Stomach (tissue), 9 donors: ENCODE results near the gene PLCL2. TPM values are rescaled to one million over a fixed set of nuclear protein-coding genes. Genes with fewer than 3 reads are reported as not detected.
A peak's percentile ranks its signal among the peaks of the same experiment; 100 is the strongest.

Experiments used
- DNase-seq, 2 donors: peaks; one replicate each; pipeline versions ENCODE4 v3.0.0 to v3.0.0-alpha.2; 2013 to 2019
- H3K27ac ChIP-seq, 5 donors: fragments of 200-600 bp in 4 of 5; sonication (generic) in 4 of 5; one replicate each; pipeline ENCODE4 v1.5.1; 2013 to 2019; ENCODE audit warnings: mild to moderate bottlenecking in 1 of 5, moderate library complexity in 1 of 5
- H3K27me3 ChIP-seq, 3 donors: fragments of 200-600 bp; sonication (generic); one replicate each; pipeline ENCODE4 v1.5.1; 2017 to 2019; ENCODE audit warnings: mixed run types in 1 of 3
- H3K36me3 ChIP-seq, 4 donors: fragments of 200-600 bp; sonication (generic); 1 replicate in 3 of 4; 2 replicates in 1 of 4; pipeline ENCODE4 v1.5.1; 2016 to 2019
- H3K4me1 ChIP-seq, 4 donors: fragments of 200-600 bp; sonication (generic); one replicate each; pipeline ENCODE4 v1.5.1; 2016 to 2019
- H3K4me3 ChIP-seq, 4 donors: fragments of 200-600 bp; sonication (generic) in 3 of 4; one replicate each; pipeline ENCODE4 v1.5.1; 2016 to 2019; ENCODE audit warnings: mild to moderate bottlenecking in 1 of 4
- H3K9me3 ChIP-seq, 4 donors: fragments of 200-600 bp; sonication (generic); one replicate each; pipeline ENCODE4 v1.5.1; 2016 to 2019
- CTCF ChIP-seq, 7 experiments: fragments of 450-650 bp in 4 of 7; fragments of 200-600 bp in 3 of 7; sonication (generic) in 3 of 7; IDR thresholded peaks; one replicate each; pipeline ENCODE4 v1.5.1; 2016 to 2019; ENCODE audit warnings: antibody characterized with exemption in 7 of 7, control low read depth in 2 of 7, mild to moderate bottlenecking in 1 of 7
- EP300 ChIP-seq: sonication (generic); formaldehyde crosslinking; IDR thresholded peaks from one replicate; pipeline ENCODE4 v1.6.1; 2017; ENCODE audit warnings: antibody characterized with exemption
- POLR2A ChIP-seq, 4 donors: fragments of 450-650 bp; IDR thresholded peaks; one replicate each; pipeline ENCODE4 v1.6.1; 2016; ENCODE audit warnings: antibody characterized with exemption in 4 of 4, control low read depth in 2 of 4, mild to moderate bottlenecking in 1 of 4, moderate library complexity in 1 of 4
- POLR2AphosphoS5 ChIP-seq, 3 donors: sonication (generic); formaldehyde crosslinking; IDR thresholded peaks; one replicate each; pipeline ENCODE4 v1.6.1; 2016; ENCODE audit warnings: antibody characterized with exemption in 3 of 3
- WGBS, 5 donors: extraction: QIAGEN DNeasy Blood & Tissue Kit in 3 of 5; methylation state at CpG; one replicate each; pipeline versions ENCODE4 v1.1.5 to v1.1.7; 2013 to 2018; 5-methylcytosine and 5-hydroxymethylcytosine counted together
- intact Hi-C: fragments of 100-400 bp; cut with DNase I; formaldehyde crosslinking; loops from one replicate; pipeline ENCODE4 v1.15.1; 2023; ENCODE audit warnings: low total_unique reads
- polyA plus RNA-seq, 3 donors: library from polyadenylated mRNA; stranded (reverse); fragments of 200-250 nt; gene quantifications; one replicate each; pipeline ENCODE4 v1.2.3, GENCODE V29; 2013
- total RNA-seq, 5 donors: library from RNA; depleted of rRNA; stranded (reverse); fragments of >200 nt; gene quantifications; one replicate each; pipeline versions ENCODE4 v1.1.0 to v1.2.3, GENCODE V29; 2014 to 2016
- donor health status: healthy with polysubstance abuse.
- donor health status: Bipolar disorder and iron deficiency.
- donor health status: healthy.

PLCL2 gene
- total and polyA plus RNA-seq, 8 donors = 1.0 to 34.9 (median 5.7) TPM

DNA sequence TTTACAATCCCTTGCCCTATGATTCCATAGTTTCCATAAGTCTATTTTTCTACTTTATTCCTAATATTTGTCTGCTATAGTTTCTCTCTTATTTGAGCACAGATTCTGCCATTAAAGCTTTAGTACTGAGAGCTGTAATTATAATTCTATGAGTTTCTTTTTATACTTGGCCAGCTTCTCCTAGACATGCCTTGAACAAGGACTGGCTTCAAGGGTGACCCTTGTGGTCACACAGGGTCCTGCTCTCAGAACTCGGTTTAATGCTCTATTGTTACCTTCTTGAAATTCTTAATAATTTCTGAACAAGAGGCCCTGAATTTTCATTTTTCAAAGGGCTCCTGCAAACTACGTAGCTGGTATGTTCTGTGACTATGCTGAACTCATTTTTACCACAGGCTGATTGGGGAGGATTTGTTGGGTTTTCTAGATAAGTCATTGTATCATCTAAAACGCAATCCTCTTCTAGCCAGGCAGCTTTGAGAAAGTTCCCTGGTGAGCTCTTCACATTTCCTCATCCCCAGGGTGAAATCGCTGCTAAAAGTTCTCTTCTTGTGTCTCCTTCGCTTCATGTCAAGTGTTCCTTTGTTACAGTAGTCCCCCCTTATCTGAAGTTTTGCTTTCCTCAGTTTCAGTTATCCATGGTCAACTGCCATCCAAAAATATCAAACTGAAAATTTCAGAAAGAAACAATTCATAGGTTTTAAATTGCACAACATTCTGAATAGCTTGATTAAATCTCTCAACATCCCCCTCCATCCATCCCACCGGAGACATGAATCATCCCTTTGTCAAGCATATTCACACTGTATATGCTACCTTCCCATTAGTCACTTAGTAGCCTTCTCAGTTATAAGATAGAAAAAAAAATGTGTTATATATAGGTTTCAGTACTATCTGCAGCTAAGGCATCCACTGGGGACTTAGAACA is 12.6 kb upstream of the PLCL2 start:
- DNase-seq = no peak
- Histone ChIP-seq H3K27me3 (no peaks in the 10 kb centered on the region), H3K9me3 (no peaks in the 10 kb centered on the region), H3K27ac (no peak overlapping the region), H3K36me3 (no peaks in the 10 kb centered on the region), H3K4me1 (peaks cover 0 to 7% (median 0%) of the 10 kb centered on the region in 4 donors), H3K4me3 (no peak overlapping the region)
- intact Hi-C loops = no loop called here
- 85 to 91% (median 87%) methylated on average over 6 of the region's 6 CpGs for WGBS, 5 donors
- TF ChIP-seq POLR2AphosphoS5 (IDR thresholded peaks at IDR 0.05) (no peak), CTCF (IDR thresholded peaks at IDR 0.05) (no peak), POLR2A (IDR thresholded peaks at IDR 0.05) (no peak), EP300 (no peak)

DNA sequence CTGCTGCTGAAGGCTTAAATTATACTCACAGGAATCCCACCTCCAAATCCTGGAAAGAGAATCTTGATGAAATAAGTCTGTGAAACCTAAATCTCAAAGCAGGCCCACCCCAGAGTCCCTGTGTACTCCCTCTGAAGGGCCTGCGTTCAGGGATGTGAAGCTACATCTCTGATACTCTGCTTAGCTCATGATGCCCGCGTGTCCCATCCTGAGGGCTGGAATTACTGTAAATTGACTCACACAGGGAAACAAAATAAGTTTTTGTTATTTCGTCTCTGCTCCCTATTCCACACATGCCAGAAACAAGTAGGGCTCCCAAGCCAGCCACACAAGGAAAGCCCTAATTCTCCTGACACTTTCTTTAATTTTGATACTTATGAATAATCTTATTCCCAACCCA is 10.9 kb upstream of the PLCL2 start:
- Histone ChIP-seq H3K4me3 (no peak overlapping the region), H3K4me1 (peaks cover 0 to 7% (median 0%) of the 10 kb centered on the region in 4 donors), H3K36me3 (no peaks in the 10 kb centered on the region), H3K27ac (no peak overlapping the region), H3K27me3 (no peaks in the 10 kb centered on the region), H3K9me3 (no peaks in the 10 kb centered on the region)
- no peak for DNase-seq
- intact Hi-C loops = no loop called here
- WGBS, 5 donors = 91 to 98% (median 94%) methylated on average over 4 of the region's 4 CpGs
- TF ChIP-seq POLR2A (IDR thresholded peaks at IDR 0.05) (no peak), CTCF (IDR thresholded peaks at IDR 0.05) (no peak), POLR2AphosphoS5 (IDR thresholded peaks at IDR 0.05) (no peak), EP300 (no peak)

DNA sequence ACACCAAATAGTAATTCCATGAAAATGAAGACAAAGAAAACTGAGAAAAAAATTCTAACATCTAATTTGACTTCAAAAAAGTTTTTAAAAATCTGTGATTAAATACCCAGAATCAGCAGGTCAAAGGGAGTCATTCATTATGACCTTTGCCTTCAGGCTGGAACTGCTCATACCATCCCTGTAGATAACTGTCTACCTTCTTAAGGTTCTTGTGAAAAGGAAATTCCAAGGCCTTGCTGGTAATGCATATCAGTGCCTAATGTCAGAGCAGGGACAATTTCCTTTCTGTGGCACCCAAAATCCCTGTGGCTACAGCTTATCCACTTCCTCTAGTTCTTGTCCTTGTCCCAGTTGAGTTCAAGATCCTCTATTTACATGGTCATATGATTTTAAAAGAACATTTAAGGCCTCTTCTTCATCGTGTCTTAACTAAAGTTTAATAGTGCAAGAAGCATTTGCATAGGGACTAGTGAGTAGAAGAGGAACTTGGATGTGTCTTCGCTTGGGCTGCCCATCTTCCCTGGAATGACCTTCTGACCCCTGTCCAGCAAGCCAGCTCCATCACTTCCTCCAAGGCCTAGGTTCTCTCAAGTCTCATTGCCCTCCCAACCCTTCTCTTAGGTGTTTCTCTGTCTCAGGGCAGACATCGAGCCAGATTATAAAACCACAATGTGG is 8.7 kb upstream of the PLCL2 start:
- 80 to 94% (median 92%) methylated on average over 3 of the region's 3 CpGs for WGBS, 5 donors
- Histone ChIP-seq H3K9me3 (no peaks in the 10 kb centered on the region), H3K4me3 (no peak overlapping the region), H3K4me1 (peaks cover 0 to 7% (median 0%) of the 10 kb centered on the region in 4 donors), H3K27ac (no peak overlapping the region), H3K36me3 (no peaks in the 10 kb centered on the region), H3K27me3 (no peaks in the 10 kb centered on the region)
- DNase-seq = no peak
- intact Hi-C loops = no loop called here
- TF ChIP-seq EP300 (no peak), CTCF (IDR thresholded peaks at IDR 0.05) (no peak), POLR2A (IDR thresholded peaks at IDR 0.05) (no peak), POLR2AphosphoS5 (IDR thresholded peaks at IDR 0.05) (no peak)

DNA sequence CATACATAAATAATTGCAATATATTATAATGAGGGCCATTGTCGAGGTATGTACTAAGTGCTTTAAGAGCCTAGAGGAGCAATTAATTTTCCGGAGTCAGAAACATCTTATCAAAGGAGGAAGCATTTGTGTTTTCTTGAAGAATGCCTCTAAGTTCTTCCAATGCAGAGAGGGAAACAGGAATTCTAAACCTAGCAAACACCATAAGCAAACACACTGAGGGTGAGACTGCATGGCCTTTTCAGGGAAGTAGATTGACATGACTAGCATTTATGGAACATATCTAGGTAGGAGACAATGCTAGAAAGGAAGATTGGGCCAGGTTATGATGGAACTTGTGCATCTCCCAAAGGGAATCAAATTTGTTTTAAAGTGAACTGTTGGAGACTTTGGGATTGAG is 7.2 kb upstream of the PLCL2 start:
- intact Hi-C loops = no loop called here
- no peak for TF ChIP-seq POLR2A (IDR thresholded peaks at IDR 0.05)
- no peak for TF ChIP-seq EP300
- peak in 1 of 3 donors; percentile 42 for TF ChIP-seq POLR2AphosphoS5 (IDR thresholded peaks at IDR 0.05)
- no peak for TF ChIP-seq CTCF (IDR thresholded peaks at IDR 0.05)

More for the DNA sequence above, 7.2 kb upstream of the PLCL2 start:
- Histone ChIP-seq H3K36me3 (no peaks in the 10 kb centered on the region), H3K9me3 (no peaks in the 10 kb centered on the region), H3K4me1 (peaks cover 0 to 12% (median 0%) of the 10 kb centered on the region in 4 donors), H3K27me3 (no peaks in the 10 kb centered on the region), H3K4me3 (no peak overlapping the region), H3K27ac (peak overlapping the region in 2 of 5 donors; percentile 22 to 41)
- 26 to 39% (median 34%) methylated on average over 2 of the region's 2 CpGs for WGBS, 5 donors
- DNase-seq = peak in 1 of 2 donors; percentile 57
